HepG2 (cell line): ENCODE measurements around the gene DDC. TPM values are rescaled to one million over a fixed set of nuclear protein-coding genes. Genes with fewer than 3 reads are reported as not detected.

ENCODE experiments used
- ATAC-seq: fragments of 200-7000 bp; cut with Tn5 transposase; 3 replicates; pipeline ENCODE4 v1.9.1; 2020; ENCODE audit warnings: mild to moderate bottlenecking, moderate library complexity
- BruUV-seq: library from RNA; stranded (reverse); fragments of 400-500 nt; replicated peaks from 2 replicates; lab custom pipeline; 2021; lab: Mats Ljungman, UMichigan
- CTCF ChIA-PET: fragments of 300-600 bp; formaldehyde crosslinking; extraction: SDS; loops from one replicate; lab custom pipeline; 2021; ENCODE audit warnings: low total read pairs, inconsistent platforms, low intra/inter-chr PET ratio; lab: Yijun Ruan, JAX
- POLR2A ChIA-PET: fragments of 350-600 bp; sonication (Branson Sonifier 250); formaldehyde crosslinking; loops from one replicate; lab custom pipeline; 2020; ENCODE audit warnings: antibody characterized with exemption, inconsistent platforms; lab: Yijun Ruan, JAX
- DNase-seq: peaks from one replicate; pipeline ENCODE4 v3.0.0-alpha.2; 2015; ENCODE audit warnings: low spot score
- FAIRE-seq: peaks from 3 replicates; lab custom pipeline; 2011; peaks lifted over from hg19 to GRCh38; lab: Jason Lieb, UNC
- H2AFZ ChIP-seq: one replicate; pipeline ENCODE4 v1.6.1; 2011; ENCODE audit warnings: low read length, inconsistent platforms
- H3K27ac ChIP-seq: fragments of 300-600 bp; 3 replicates; pipeline ENCODE4 v1.8.0; 2011; ENCODE audit warnings: mixed run types, mild to moderate bottlenecking, mixed read lengths, low read length, inconsistent platforms; ENCODE audit not compliant: insufficient read depth; ENCODE audit errors: extremely low read length
- H3K27me3 ChIP-seq, 2 experiments: fragments of 200-600 bp in 1 of 2; 2 replicates in 1 of 2; 3 replicates in 1 of 2; pipeline versions ENCODE4 v1.6.0 to v1.8.0; 2011; ENCODE audit warnings: low read length in 2 of 2, mild to moderate bottlenecking in 2 of 2, moderate library complexity in 2 of 2, inconsistent platforms in 1 of 2; ENCODE audit not compliant: insufficient read depth in 2 of 2, control insufficient read depth in 1 of 2
- H3K36me3 ChIP-seq, 2 experiments: fragments of 200-600 bp in 1 of 2; replicated peaks in 1 of 2; 2 replicates in 1 of 2; 3 replicates in 1 of 2; pipeline versions ENCODE4 v1.5.1 to v1.8.0; 2011; ENCODE audit warnings: low read length in 2 of 2, inconsistent platforms in 1 of 2; ENCODE audit not compliant: insufficient read depth in 2 of 2, control insufficient read depth in 1 of 2
- H3K4me1 ChIP-seq: 2 replicates; pipeline ENCODE4 v1.5.1; 2012; ENCODE audit warnings: low read length, inconsistent platforms; ENCODE audit not compliant: insufficient read depth
- H3K4me2 ChIP-seq: 2 replicates; pipeline ENCODE4 v1.6.0; 2011; ENCODE audit warnings: low read depth, low read length, inconsistent platforms
- H3K4me3 ChIP-seq, 3 experiments: fragments of 200-600 bp in 1 of 3; sonication (generic), shearing (Covaris generic) in 1 of 3; replicated peaks in 1 of 3; 2 replicates each; pipeline ENCODE4 v1.5.1; 2011 to 2016; ENCODE audit warnings: low read length in 3 of 3, inconsistent platforms in 2 of 3, low read depth in 2 of 3, mild to moderate bottlenecking in 2 of 3, control low read depth in 1 of 3, mixed read lengths in 1 of 3; ENCODE audit not compliant: insufficient read depth in 1 of 3
- H3K79me2 ChIP-seq: one replicate; pipeline ENCODE4 v1.6.1; 2011; ENCODE audit warnings: low read length, inconsistent platforms; ENCODE audit not compliant: insufficient read depth
- H3K9ac ChIP-seq: 2 replicates; pipeline ENCODE4 v1.6.0; 2011; ENCODE audit warnings: mild to moderate bottlenecking, low read depth, low read length, inconsistent platforms; ENCODE audit not compliant: insufficient read depth
- H3K9me3 ChIP-seq: 2 replicates; pipeline ENCODE4 v1.5.1; 2012; ENCODE audit warnings: mild to moderate bottlenecking, low read length
- H4K20me1 ChIP-seq: 2 replicates; pipeline ENCODE4 v1.6.0; 2011; ENCODE audit warnings: inconsistent platforms, mild to moderate bottlenecking, low read length, moderate library complexity; ENCODE audit not compliant: insufficient read depth
- BORCS8-MEF2B ChIP-seq: sonication (generic); formaldehyde crosslinking; IDR thresholded peaks from 2 replicates; pipeline ENCODE4 v1.8.0; 2022; ENCODE audit warnings: mild to moderate bottlenecking, missing genetic modification reagents
- PHF5A ChIP-seq: IDR thresholded peaks from one replicate; pipeline ENCODE4 v1.6.1; 2018; ENCODE audit warnings: low read depth, missing genetic modification reagents; ENCODE audit not compliant: unreplicated experiment
- SALL2 ChIP-seq: sonication (generic); formaldehyde crosslinking; IDR thresholded peaks from 2 replicates; pipeline ENCODE4 v1.8.1; 2023; ENCODE audit warnings: mild to moderate bottlenecking, missing genetic modification reagents, inconsistent platforms
- SMAD9 ChIP-seq: sonication (generic); formaldehyde crosslinking; IDR thresholded peaks from 2 replicates; pipeline ENCODE4 v1.5.1; 2020; ENCODE audit warnings: mild to moderate bottlenecking, missing genetic modification reagents
- ZBTB37 ChIP-seq: sonication (generic); formaldehyde crosslinking; IDR thresholded peaks from 2 replicates; pipeline ENCODE4 v1.4.0; 2020; ENCODE audit warnings: mild to moderate bottlenecking, missing genetic modification reagents
- ZNF552 ChIP-seq: sonication (generic); formaldehyde crosslinking; IDR thresholded peaks from 2 replicates; pipeline ENCODE4 v1.9.0; 2022; ENCODE audit warnings: missing genetic modification reagents, mild to moderate bottlenecking, borderline replicate concordance
- ZNF782 ChIP-seq: sonication (generic); formaldehyde crosslinking; IDR thresholded peaks from 2 replicates; pipeline ENCODE4 v1.4.0; 2020; ENCODE audit warnings: missing genetic modification reagents, mild to moderate bottlenecking, borderline replicate concordance
- WGBS: methylation state at CpG from one replicate; pipeline ENCODE4 v1.1.6; 2017; ENCODE audit warnings: low lambda C conversion rate; 5-methylcytosine and 5-hydroxymethylcytosine counted together
- in situ Hi-C: cut with HindIII; loops from 2 replicates; pipeline ENCODE4 v1.10.0; 2017; ENCODE audit warnings: low pct_unique_long_range_greater_than_20kb; ENCODE audit not compliant: extremely low pct_ligation_motif_present
- intact Hi-C: fragments of 100-400 bp; cut with micrococcal nuclease; formaldehyde crosslinking; loops from one replicate; pipeline ENCODE4 v1.10.0; 2022; ENCODE audit not compliant: unreplicated experiment
- polyA plus RNA-seq, 8 experiments: library from polyadenylated mRNA; depleted of rRNA in 3 of 8; stranded (reverse) in 7 of 8; unstranded in 1 of 8; fragments of >200 nt; fragmentation: Illumina TruSeq in 4 of 8; extraction: Trizol in 4 of 8; gene quantifications; 2 replicates each; pipeline versions ENCODE4 v1.2.1 to v1.2.3, GENCODE V29; 2011 to 2016; ENCODE audit warnings: low read depth in 4 of 8, missing spikeins in 1 of 8, mixed read lengths in 1 of 8; ENCODE audit not compliant: insufficient read depth in 1 of 8
- total RNA-seq, 5 experiments: library from RNA; depleted of rRNA; stranded (reverse); fragments of >200 nt; fragmentation: Illumina TruSeq; extraction: Trizol; gene quantifications; 2 replicates each; pipeline ENCODE4 v1.2.3, GENCODE V29; 2016; ENCODE audit warnings: low read depth in 1 of 5

The DDC gene
- total and polyA plus RNA-seq, 2 of the 13 experiments (the other 11 are each of a cell fraction or from before 2014, with no cell fraction given): 11.7 to 93.3 TPM

- Histone ChIP-seq H3K9me3 (no peaks in the 10 kb centered on the region), H3K27me3 (no peaks in the 10 kb centered on the region), H3K9ac (no peak overlapping the region), H3K79me2 (no peaks in the 10 kb centered on the region), H4K20me1 (no peaks in the 10 kb centered on the region), H3K4me1 (no peaks in the 10 kb centered on the region), H2AFZ (no peak overlapping the region), H3K4me2 (no peak overlapping the region), H3K27ac (no peak overlapping the region), H3K4me3 (no peak overlapping the region), H3K36me3 (peaks cover 4 to 10% of the 10 kb centered on the region in 2 experiments; a peak in 3 of 5 replicates)
- in situ Hi-C loops: no loop called here
- no peak for ATAC-seq
- no peak for FAIRE-seq
- intact Hi-C loops: no loop called here
- no TSS peak for BruUV-seq
- CTCF ChIA-PET: no interaction called here
- TF ChIP-seq PHF5A (CRISPR knock-in tag) (no peak), ZNF782 (CRISPR knock-in tag) (no peak), ZNF552 (CRISPR knock-in tag) (no peak), ZBTB37 (CRISPR knock-in tag) (no peak), SALL2 (no peak), BORCS8-MEF2B (CRISPR knock-in tag) (no peak), SMAD9 (CRISPR knock-in tag) (no peak)
- POLR2A ChIA-PET: no interaction called here
- 100% methylated on average over 2 of the region's 7 CpGs for WGBS
- no peak for DNase-seq
Measured at GRCh38 chr7:50507898-50508470, 57.2 kb downstream of the DDC start.
